ENCODE results near the gene PEX26.
"Not testable (repeated sequence)": the region's sequence is repeated elsewhere in the genome, so short reads cannot be mapped to it uniquely, and the experiment has no call there.

PEX26 gene

GRCh38 chr22:18077639-18078328, at the start of gene PEX26:
Gene PEX26 (plus strand): TSS chr22:18077990. CDS start chr22:18078377, 387 bp downstream.
- H3K4me1 ChIP-seq (ENCODE audit: insufficient read depth, low read length): no peaks in the 10 kb centered on the region; the same call in 1 of the 2 replicates
- H3K9me3 ChIP-seq (ENCODE audit: control insufficient read depth, insufficient read depth, low read length): no peaks in the 10 kb centered on the region
- peak within 1 kb of the TSS; percentile 72 for H3K9ac ChIP-seq (ENCODE audit: low read depth, low read length)
- peaks cover 8% of the 10 kb centered on the region; the same call in 1 of the 2 replicates for H3K36me3 ChIP-seq (ENCODE audit: insufficient read depth, low read length)

- Histone ChIP-seq H3K9ac (ENCODE audit: low read depth, low read length) (no peak overlapping the region), H3K36me3 (ENCODE audit: insufficient read depth, low read length) (no peaks in the 10 kb centered on the region)
Observed at GRCh38 chr22:18028817-18029527, 48.8 kb upstream of the PEX26 start.

GRCh38 chr22:18029686-18030267, 48.0 kb upstream of the PEX26 start:
- Histone ChIP-seq H3K9ac (ENCODE audit: low read depth, low read length) (no peak overlapping the region), H3K36me3 (ENCODE audit: insufficient read depth, low read length) (no peaks in the 10 kb centered on the region), H3K4me1 (ENCODE audit: insufficient read depth, low read length) (no peaks in the 10 kb centered on the region), H3K9me3 (ENCODE audit: control insufficient read depth, insufficient read depth, low read length) (no peaks in the 10 kb centered on the region)

More at GRCh38 chr22:18028817-18029527, 48.8 kb upstream of the PEX26 start:
- H3K4me1 ChIP-seq (ENCODE audit: insufficient read depth, low read length): no peaks in the 10 kb centered on the region
- H3K9me3 ChIP-seq (ENCODE audit: control insufficient read depth, insufficient read depth, low read length): no peaks in the 10 kb centered on the region

GRCh38 chr22:18031695-18032454, 45.9 kb upstream of the PEX26 start:
- no peak overlapping the region for H3K9ac ChIP-seq (ENCODE audit: low read depth, low read length)
- H3K9me3 ChIP-seq (ENCODE audit: control insufficient read depth, insufficient read depth, low read length): no peaks in the 10 kb centered on the region
- no peaks in the 10 kb centered on the region for H3K4me1 ChIP-seq (ENCODE audit: insufficient read depth, low read length)
- no peaks in the 10 kb centered on the region for H3K36me3 ChIP-seq (ENCODE audit: insufficient read depth, low read length)

GRCh38 chr22:18032455-18033101, 45.2 kb upstream of the PEX26 start:
- Histone ChIP-seq H3K36me3 (ENCODE audit: insufficient read depth, low read length) (no peaks in the 10 kb centered on the region), H3K9me3 (ENCODE audit: control insufficient read depth, insufficient read depth, low read length) (no peaks in the 10 kb centered on the region), H3K4me1 (ENCODE audit: insufficient read depth, low read length) (no peaks in the 10 kb centered on the region), H3K9ac (ENCODE audit: low read depth, low read length) (no peak overlapping the region)

- Histone ChIP-seq H3K4me1 (ENCODE audit: insufficient read depth, low read length) (no peaks in the 10 kb centered on the region), H3K9ac (ENCODE audit: low read depth, low read length) (no peak overlapping the region), H3K36me3 (ENCODE audit: insufficient read depth, low read length) (no peaks in the 10 kb centered on the region), H3K9me3 (ENCODE audit: control insufficient read depth, insufficient read depth, low read length) (no peaks in the 10 kb centered on the region)
Observed at GRCh38 chr22:18033204-18033998, 44.4 kb upstream of the PEX26 start.

- H3K36me3 ChIP-seq (ENCODE audit: insufficient read depth, low read length): no peaks in the 10 kb centered on the region
- H3K9me3 ChIP-seq (ENCODE audit: control insufficient read depth, insufficient read depth, low read length): no peaks in the 10 kb centered on the region
- no peak overlapping the region for H3K9ac ChIP-seq (ENCODE audit: low read depth, low read length)
- H3K4me1 ChIP-seq (ENCODE audit: insufficient read depth, low read length): no peaks in the 10 kb centered on the region
Observed at GRCh38 chr22:18034076-18034475, 43.7 kb upstream of the PEX26 start.

- no peak overlapping the region for H3K9ac ChIP-seq (ENCODE audit: low read depth, low read length)
- no peaks in the 10 kb centered on the region for H3K9me3 ChIP-seq (ENCODE audit: control insufficient read depth, insufficient read depth, low read length)
- H3K4me1 ChIP-seq (ENCODE audit: insufficient read depth, low read length): no peaks in the 10 kb centered on the region
- no peaks in the 10 kb centered on the region for H3K36me3 ChIP-seq (ENCODE audit: insufficient read depth, low read length)
Observed at GRCh38 chr22:18035751-18036150, 42.0 kb upstream of the PEX26 start.

GRCh38 chr22:18040898-18041297, 36.9 kb upstream of the PEX26 start:
- H3K9me3 ChIP-seq (ENCODE audit: control insufficient read depth, insufficient read depth, low read length); H3K9ac ChIP-seq (ENCODE audit: low read depth, low read length); H3K4me1 ChIP-seq (ENCODE audit: insufficient read depth, low read length); H3K36me3 ChIP-seq (ENCODE audit: insufficient read depth, low read length): not testable (repeated sequence)

- H3K9me3 ChIP-seq (ENCODE audit: control insufficient read depth, insufficient read depth, low read length): no peaks in the 10 kb centered on the region
- no peak overlapping the region for H3K9ac ChIP-seq (ENCODE audit: low read depth, low read length)
- no peaks in the 10 kb centered on the region for H3K4me1 ChIP-seq (ENCODE audit: insufficient read depth, low read length)
- no peaks in the 10 kb centered on the region for H3K36me3 ChIP-seq (ENCODE audit: insufficient read depth, low read length)
Observed at GRCh38 chr22:18042685-18043084, 35.1 kb upstream of the PEX26 start.

GRCh38 chr22:18044548-18045271, 33.1 kb upstream of the PEX26 start:
- no peaks in the 10 kb centered on the region for H3K9me3 ChIP-seq (ENCODE audit: control insufficient read depth, insufficient read depth, low read length)
- no peaks in the 10 kb centered on the region for H3K4me1 ChIP-seq (ENCODE audit: insufficient read depth, low read length)
- H3K36me3 ChIP-seq (ENCODE audit: insufficient read depth, low read length): no peaks in the 10 kb centered on the region
- no peak overlapping the region for H3K9ac ChIP-seq (ENCODE audit: low read depth, low read length)

- H3K4me1 ChIP-seq (ENCODE audit: insufficient read depth, low read length): no peaks in the 10 kb centered on the region
- no peak overlapping the region for H3K9ac ChIP-seq (ENCODE audit: low read depth, low read length)
- H3K36me3 ChIP-seq (ENCODE audit: insufficient read depth, low read length): no peaks in the 10 kb centered on the region
- no peaks in the 10 kb centered on the region for H3K9me3 ChIP-seq (ENCODE audit: control insufficient read depth, insufficient read depth, low read length)
Observed at GRCh38 chr22:18045794-18046193, 32.0 kb upstream of the PEX26 start.

- no peak overlapping the region for H3K9ac ChIP-seq (ENCODE audit: low read depth, low read length)
- H3K36me3 ChIP-seq (ENCODE audit: insufficient read depth, low read length): no peaks in the 10 kb centered on the region
- H3K4me1 ChIP-seq (ENCODE audit: insufficient read depth, low read length): no peaks in the 10 kb centered on the region
- H3K9me3 ChIP-seq (ENCODE audit: control insufficient read depth, insufficient read depth, low read length): no peaks in the 10 kb centered on the region
Observed at GRCh38 chr22:18048041-18048440, 29.7 kb upstream of the PEX26 start.
